ENCODE results near the gene SEC14L3.

SEC14L3 gene

GRCh38 chr22:30471616-30472318 is at the start of gene SEC14L3:
SEC14L3 (minus strand) TSS chr22:30472017; CDS start chr22:30471958, 59 bp downstream.
- no peak for FAIRE-seq

GRCh38 chr22:30519842-30520425 is 48.1 kb upstream of the SEC14L3 start:
- no peak for FAIRE-seq

- no peak for FAIRE-seq
Observed at GRCh38 chr22:30516731-30517130, 44.9 kb upstream of the SEC14L3 start.

- FAIRE-seq = no peak
Observed at GRCh38 chr22:30516273-30516672, 44.5 kb upstream of the SEC14L3 start.

DNA sequence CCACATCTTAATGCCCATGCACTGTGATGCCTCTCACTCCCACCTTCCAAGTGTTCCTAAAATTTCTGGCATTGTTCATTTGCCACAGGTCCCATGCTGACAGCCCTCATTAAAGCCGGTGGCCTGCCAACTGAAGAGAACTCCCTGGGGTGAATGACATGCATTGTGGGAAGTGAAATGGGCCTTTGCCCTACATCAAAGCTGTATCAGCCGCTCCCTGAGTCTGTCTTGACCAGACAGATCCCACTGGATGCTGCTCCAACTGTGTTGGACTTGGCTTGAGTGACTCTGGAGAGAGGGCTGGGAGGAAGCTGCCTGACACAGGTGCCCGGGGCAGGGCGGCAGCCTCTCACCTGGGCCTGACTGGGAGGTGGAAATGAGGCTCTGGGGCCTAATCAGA is 42.4 kb upstream of the SEC14L3 start:
- FAIRE-seq = no peak

GRCh38 chr22:30513462-30513861 is 41.6 kb upstream of the SEC14L3 start:
- no peak for FAIRE-seq

DNA sequence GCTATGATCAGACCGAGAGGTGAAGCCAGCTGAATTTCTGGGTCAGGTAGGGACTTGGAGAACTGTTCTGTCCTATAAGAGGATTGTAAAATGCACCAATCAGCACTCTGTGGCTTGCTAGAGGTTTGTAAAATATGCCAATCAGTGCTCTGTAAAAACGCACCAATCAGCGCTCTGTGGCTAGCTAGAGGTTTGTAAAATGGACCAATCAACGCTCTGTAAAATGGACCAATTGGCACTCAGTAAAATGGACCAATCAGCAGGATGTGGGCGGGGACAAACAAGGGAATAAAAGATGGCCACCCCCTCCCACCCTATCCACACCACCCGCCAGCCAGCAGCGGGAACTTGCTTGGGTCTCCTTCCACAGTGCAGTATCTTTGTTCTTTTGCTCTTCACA is 40.1 kb upstream of the SEC14L3 start:
- FAIRE-seq = no peak

- no peak for FAIRE-seq
Observed at GRCh38 chr22:30511109-30511508, 39.3 kb upstream of the SEC14L3 start.

- no peak for FAIRE-seq
Observed at GRCh38 chr22:30508216-30508615, 36.4 kb upstream of the SEC14L3 start.

GRCh38 chr22:30507670-30508069 is 35.9 kb upstream of the SEC14L3 start:
- no peak for FAIRE-seq

DNA sequence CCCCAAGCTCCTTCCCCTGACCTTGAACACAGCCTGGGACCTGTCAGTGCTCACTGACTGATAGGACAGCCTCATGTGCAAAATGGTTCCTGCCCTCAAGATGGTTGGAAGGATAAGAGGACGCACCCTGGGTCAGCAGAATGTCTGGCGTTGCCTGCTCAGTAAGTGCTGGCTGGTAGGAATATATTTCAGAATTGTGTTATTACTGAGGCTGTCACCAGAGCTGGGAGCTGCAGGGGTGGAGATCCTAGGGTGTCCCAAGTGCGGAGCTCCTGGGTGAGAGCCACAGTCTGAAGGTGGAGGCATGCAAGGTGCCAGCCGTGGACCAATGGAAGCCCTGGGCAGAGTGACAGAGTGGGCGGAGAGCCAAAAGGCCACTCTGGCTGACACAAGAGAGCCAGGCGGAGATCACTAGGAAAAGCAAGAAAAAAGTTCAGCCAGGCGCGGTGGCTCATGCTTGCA is 34.7 kb upstream of the SEC14L3 start:
- FAIRE-seq = no peak

DNA sequence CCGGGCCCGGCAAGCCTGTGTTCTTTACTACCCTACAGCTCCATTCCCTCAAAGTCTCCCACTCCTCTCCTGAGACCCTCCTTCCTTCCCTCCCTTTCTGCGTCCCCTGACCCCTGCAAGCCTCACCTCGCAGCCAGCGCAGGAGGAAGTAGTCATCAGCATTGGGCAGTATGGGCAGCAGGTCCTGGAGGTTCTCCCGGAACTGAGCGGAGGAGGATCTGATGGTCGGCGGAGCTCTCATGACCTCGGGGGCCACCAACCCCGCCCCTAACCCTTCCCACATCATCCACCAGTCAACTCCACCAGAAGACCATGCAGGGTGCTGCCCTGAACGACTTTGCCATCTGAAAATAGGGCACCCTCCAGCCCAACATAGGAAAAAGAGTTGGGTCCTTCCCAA is 31.7 kb upstream of the SEC14L3 start:
- FAIRE-seq = no peak

DNA sequence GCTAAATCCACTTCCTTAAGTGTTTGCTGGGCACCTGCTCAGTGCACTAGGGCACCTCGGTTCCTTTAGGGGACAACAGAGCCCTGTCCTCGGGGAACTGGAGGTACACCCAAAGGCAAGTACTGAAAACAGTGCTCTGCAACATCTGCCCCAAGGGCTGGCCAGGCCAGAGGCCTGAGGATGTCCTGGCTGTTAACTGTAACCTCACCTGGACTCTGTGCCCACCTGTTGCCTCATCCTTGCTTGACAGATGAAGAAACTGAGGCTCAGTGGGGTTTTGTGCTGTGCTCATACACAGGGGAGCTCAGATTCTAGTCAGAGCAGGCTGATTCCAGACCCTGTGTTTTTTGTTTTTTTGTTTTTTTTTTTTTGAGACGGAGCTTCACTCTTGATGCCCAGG is 31.1 kb upstream of the SEC14L3 start:
- FAIRE-seq = no peak

GRCh38 chr22:30502153-30502552 is 30.3 kb upstream of the SEC14L3 start:
- no peak for FAIRE-seq

DNA sequence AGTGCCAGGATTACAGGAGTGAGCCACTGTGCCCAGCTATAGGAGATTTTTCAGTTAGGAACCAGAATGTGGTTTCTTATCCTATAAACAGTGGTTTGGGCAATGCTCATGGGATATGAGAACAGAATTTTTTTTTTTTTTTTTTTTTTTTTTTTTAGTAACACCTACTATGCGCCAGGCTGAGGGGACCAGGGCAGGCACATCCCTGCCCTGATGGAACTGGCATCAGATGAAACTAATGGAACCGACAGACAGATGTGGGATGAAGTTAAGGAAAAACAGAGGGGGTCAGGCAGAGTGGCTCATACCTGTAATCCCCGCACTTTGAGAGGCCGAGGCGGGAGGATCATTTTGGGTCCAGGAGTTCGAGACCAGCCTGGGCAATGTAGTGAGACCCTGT is 28.8 kb upstream of the SEC14L3 start:
- FAIRE-seq = no peak

DNA sequence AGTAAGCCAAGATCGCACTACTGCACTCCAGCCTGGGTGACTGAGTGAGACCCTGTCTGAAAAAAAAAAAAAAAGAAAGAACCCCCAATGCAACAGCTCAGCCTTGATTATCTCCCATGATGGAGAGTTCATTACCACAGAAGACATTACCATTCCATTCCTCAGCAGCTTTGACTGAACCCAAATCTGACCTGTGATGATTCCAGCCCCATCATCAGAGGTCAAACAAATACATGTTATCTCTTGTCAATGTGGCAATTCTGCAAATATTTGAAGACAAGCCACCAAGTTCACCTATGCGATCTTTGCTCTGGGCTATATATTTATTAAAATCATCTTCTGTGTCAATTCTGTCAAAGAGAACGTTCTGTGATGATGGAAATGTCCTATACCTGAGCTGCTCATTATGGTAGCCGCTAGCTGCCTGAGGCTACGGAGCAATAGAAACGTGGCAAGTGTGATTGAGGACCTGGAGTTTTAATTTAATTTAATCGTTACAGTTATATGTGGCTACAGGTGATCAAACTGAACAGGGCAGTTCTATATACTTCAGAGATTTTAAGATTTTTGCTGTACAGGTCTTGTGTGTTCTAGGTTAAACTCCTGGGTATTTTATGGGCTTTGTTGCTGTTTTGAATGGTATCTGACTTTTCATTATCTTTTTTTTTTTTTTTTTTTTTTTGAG is 25.8 kb upstream of the SEC14L3 start:
- FAIRE-seq = no peak

DNA sequence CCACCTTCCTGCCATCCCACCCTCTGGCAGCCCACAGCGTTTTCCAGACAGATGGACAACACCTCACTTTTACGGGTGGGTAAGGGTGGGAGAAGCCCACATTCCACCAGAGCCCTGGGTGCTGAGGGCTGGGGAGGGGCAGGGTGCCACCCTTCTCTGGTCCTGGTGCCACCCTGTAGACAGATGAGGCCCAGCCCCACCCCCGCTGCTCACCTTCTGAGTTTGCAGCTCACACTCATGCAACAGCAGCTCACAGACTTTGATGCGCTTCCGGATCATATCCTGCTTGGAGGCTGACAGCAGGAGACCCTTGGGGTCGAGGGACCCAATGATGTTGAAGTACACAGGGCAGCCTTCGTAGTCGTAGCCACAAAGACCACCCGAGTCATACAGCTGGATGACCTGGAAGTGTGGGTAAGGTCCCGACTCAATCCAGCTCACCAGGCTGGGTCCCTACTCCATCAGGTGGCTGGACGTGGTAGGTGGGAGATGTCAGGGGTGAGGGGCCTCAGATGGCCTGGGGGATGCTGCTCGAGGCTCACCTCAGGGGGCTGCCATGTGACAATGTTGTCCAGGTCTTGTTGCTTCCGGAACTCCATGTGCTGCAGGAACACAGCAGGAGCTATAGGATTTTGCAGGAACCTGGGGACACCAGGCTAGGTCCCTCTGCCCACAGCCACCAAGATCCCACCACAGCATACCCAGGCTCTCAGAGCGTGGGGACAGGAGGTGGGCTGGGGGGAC is 23.4 kb upstream of the SEC14L3 start:
- no peak for FAIRE-seq

DNA sequence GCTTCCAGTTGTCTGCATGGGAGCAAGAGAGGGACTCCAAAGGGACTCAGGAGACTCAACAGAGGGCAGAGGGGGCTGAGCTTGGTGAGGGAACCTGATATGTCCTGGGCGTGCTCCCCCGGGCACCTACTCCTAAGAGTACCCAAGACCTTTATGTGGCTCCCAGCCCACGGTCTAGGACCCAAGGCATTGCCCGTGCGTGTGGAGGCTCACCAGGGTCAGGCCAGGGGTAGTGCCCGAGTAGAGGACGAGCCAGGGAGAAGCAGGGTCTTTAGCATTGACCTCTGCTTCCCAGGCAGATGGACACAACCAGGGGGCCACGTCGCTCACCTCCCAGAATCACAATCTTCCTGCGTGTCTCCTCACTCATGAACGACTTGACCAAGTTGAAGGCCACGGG is 20.3 kb upstream of the SEC14L3 start:
- no peak for FAIRE-seq

DNA sequence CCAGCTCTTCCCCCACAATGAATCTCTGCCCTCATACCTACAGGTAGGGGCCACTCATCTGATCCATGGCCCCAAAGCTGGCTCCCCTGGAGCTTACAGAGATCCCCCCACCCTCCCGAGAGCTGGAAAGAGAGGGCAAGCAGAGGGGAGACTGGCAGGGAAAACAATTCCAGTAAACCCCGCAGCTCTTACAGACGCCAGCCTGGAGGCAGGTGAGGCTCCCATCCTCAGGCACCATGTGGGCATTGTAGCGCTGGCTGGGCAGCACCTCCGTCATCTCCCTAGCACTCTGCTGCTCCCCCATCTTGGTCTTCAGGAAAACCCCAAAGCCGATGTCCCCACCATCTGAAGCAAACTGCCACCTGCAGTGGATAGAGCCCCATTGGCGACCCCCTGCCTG is 19.6 kb upstream of the SEC14L3 start:
- FAIRE-seq = no peak

GRCh38 chr22:30490399-30490798 is 18.6 kb upstream of the SEC14L3 start:
- FAIRE-seq = no peak

- no peak for FAIRE-seq
Observed at GRCh38 chr22:30488121-30488520, 16.3 kb upstream of the SEC14L3 start.

DNA sequence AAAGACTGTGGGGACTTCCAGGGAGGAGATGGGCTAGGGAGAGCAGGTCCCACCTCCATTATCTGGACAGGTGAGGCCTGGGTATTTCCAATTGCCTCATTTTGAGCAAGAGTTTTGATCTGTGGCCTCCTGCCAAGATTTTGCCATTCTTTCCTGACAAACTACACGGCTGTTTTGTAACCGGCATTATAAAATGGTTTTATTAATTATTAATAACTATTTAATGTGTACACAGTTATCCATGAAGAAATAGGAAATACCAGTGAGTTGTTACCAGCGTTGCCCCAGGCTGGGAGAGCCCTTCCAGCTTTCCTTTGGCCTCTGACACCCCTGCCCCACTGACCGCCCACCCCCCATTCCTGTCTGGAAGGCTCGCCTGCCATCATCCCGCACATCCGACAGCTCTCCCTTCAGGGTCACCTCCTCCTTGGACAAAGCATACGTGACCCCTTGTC is 14.9 kb upstream of the SEC14L3 start:
- no peak for FAIRE-seq

DNA sequence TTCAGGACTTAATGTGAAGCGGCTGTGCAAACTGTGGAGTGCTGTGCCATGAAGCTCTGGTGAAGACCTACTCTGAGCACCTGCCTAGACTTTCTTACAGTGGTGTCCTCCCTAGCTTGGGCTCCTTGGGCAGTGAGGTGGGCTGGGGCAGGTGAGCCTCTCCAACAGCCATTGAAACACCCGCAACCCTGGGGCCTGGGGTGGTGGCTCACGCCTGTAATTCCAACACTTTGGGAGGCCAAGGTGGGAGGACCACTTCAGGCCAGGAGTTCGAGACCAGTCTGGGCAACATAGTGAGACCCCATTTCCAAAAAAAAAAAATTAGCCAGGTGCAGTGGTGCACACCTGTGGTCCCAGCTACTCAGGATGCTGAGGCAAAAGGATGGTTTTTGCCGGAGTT is 14.3 kb upstream of the SEC14L3 start:
- no peak for FAIRE-seq

Data from colon (tissue), 2 donors.